Esophagus mucosa (tissue), 1 donor: ENCODE results near the gene EPHB4. TPM values are rescaled to one million over a fixed set of nuclear protein-coding genes. Genes with fewer than 3 reads are reported as not detected.
"Not testable (repeated sequence)": the region's sequence is repeated elsewhere in the genome, so short reads cannot be mapped to it uniquely, and the experiment has no call there.

Experiments used
- ATAC-seq: fragments of 200-7000 bp; cut with Tn5 transposase; one replicate; pipeline ENCODE4 v1.9.1; 2020
- total RNA-seq: library from RNA; stranded (reverse); gene quantifications from one replicate; pipeline ENCODE4 v1.2.4, GENCODE V29; 2023
- donor health status: DM: yes; HTN: yes; CAD: no.

EPHB4 gene
- total RNA-seq, 1 donor from 2014 or later = 30.3 TPM

DNA sequence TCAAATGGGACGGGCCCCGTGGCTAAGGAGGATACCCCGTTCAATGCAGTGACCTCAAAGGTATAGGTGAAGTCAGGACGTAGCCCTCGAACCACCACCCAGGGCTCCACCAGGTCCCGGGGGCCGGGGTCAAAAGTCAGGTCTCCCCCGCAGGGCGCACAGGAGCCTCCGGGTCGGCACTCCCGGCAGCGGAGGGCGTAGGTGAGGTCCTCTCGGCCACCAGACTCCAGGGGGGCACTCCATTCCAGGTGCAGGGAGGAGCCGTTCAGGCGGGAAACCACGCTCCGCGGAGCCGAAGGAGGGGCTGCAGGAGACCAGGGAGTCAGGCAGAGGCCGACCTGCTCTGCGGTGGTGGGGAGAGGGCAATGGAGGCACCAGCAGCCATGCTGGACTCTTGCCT is 7.7 kb downstream of the EPHB4 start:
- ATAC-seq = no peak

DNA sequence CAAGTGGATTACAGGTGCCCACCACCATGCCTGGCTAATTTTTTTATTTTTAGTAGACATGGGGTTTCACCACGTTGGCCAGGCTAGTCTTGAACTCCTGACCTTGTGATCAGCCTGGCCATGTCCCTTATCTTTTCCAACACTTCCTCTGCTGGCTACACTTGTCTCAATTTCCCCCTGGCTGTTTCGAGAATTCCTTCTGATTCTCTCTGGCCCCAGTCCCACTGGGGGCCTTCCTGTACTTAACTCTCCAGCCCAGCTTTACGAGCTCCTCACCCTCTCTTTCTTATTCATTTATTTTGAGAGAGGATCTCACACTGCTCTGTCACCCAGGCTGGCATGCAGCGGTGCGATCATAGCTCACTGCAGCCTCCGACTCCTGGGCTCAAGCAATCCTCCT is 8.5 kb downstream of the EPHB4 start:
- no peak for ATAC-seq

DNA sequence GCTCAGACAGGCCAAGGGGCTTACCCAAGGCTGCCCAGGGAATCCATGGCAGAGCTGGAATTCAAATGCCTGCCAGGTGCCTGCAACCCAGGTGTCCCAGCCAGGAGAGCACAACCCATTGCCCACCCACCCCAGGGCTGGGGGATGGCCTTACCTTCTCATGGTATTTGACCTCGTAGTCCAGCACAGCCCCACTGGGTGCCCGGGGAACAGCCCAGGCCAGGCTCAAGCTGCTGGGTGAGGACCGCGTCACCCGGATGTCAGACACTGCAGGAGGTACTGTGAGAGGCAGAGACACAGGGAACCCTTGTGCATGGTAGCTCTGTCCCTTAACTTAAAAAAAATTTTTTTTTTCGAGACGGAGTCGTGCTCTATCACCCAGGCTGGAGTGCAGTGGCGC is 9.0 kb downstream of the EPHB4 start:
- ATAC-seq = no peak

DNA sequence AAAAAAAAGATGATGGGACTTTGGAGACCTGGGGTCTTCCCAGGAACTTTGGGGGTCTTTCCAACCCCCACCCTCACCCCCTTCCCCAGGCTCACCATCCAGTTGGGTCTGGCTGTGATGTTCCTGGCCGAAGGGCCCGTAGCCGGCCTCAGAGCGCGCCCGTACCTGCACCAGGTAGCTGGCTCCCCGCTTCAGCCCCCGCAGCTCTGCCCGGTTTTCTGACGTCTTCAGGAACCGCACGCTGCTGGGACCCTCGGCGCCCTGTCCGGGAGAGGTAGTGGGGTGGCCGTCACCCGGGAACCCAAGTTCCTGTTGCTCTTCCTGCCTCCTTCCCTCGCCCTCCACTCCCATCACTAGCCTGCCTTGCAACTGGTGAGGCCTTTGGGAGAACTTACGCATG is 10.2 kb downstream of the EPHB4 start:
- no peak for ATAC-seq

DNA sequence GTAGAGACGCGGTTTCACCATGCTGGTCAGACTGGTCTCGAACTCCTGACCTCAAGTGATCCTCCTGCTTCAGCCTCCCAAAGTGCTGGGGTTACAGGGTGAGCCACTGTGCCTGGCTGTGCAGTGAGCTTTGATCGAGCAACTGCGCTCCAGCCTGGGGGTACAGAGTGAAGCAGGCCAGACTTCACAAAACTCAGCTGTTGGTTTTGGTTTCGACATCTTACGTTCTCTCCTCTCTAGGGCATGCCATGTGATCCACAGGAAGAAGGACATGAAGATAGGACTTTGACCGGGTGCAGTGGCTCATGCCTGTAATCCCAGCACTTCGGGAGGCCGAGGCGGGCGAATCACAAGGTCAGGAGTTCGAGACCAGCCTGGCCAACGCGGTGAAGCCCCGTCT is 10.8 kb downstream of the EPHB4 start:
- not testable (repeated sequence) for ATAC-seq

DNA sequence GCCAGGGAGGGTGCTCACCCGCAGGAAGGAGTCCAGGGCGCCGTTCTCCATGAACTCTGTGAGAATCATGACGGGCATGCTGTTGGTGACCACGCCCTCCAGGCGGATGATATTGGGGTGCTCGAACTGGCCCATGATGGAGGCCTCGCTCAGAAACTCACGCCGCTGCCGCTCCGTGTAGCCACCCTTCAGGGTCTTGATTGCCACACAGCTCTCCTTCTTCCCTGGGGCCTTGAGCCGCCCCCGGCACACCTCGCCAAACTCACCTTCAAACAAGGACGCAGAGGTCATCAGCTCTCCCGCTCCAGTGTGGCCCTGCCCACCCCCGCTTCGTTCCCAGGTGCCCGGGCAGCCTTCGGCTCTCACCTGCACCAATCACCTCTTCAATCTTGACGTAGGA is 14.6 kb downstream of the EPHB4 start:
- no peak for ATAC-seq

DNA sequence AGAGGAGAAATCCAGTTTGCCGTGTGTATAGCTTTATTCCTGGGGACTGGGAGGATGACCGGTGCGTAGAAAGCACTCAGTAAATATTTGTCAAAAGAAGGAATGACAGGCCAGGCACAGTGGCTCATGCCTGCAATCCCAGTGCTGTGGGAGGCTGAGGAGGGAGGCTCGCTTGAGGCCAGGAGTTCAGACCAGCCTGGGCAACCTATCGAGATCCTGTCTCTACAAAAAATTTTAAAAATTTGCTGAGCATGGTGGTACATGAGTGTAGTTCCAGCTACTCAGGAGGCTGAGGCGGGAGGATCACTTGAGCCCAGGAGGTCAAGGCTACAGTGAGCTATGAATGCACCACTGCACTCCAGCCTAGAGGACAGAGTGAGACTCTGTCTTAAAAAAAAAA is 15.8 kb downstream of the EPHB4 start:
- ATAC-seq = no peak

DNA sequence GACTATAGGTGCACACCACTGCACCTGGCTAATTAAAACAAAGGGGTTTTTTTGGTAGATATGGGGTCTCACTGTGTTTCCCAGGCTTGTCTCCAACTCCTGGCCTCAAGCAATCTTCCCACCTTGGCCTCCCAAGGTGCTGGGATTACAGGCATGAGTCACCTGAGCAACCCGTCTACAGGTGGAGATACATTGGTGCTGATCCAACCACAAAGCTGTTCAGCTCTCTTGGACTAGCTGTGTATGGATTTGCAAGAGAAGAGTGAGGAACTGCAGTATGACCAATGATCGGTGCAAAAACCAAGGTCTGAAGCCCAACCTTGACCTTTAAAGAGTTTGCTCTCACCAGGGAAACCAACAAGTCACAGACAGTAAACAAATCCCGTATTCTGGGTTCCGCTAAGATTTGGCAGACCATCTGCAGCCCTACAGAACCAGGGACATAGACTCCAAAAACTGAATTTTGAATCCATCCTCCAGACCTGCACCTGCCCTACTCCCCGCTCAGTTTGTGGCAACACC is 18.9 kb downstream of the EPHB4 start:
- no peak for ATAC-seq

DNA sequence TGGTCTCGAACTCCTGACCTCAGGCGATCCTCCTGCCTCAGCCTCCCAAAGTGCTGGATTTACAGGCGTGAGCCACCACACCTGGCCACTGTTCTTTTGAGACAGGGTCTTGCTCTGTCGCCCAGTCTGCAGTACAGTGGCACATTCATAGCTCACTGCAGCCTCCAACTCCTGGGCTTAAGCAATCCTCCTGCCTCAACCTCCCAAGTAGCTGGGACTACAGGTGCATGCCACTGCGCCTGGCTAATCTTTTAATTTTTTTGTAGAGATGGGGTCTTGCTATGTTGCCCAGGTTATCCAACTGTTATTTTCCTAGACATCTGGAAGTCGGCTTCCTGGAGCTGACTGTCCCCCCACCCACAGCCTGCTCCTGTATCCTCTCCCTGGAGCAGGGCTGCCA is 20.4 kb downstream of the EPHB4 start:
- ATAC-seq = not testable (repeated sequence)

DNA sequence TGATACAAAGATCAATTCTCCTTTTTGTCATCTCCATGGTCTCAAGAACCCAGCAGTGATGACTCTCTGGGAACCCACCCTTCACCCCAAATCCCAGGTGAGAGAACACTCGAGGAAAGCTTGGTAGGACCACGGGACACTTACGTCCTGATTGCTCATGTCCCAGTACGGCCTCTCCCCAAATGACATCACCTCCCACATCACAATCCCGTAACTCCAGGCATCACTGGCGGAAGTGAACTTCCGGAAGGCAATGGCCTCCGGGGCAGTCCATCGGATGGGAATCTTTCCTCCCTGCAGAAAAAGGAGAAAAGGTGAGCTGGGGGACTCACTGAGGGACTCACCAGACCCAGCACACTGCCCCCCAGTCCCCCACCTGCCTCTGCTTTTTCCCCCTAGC is 21.0 kb downstream of the EPHB4 start:
- ATAC-seq = no peak

DNA sequence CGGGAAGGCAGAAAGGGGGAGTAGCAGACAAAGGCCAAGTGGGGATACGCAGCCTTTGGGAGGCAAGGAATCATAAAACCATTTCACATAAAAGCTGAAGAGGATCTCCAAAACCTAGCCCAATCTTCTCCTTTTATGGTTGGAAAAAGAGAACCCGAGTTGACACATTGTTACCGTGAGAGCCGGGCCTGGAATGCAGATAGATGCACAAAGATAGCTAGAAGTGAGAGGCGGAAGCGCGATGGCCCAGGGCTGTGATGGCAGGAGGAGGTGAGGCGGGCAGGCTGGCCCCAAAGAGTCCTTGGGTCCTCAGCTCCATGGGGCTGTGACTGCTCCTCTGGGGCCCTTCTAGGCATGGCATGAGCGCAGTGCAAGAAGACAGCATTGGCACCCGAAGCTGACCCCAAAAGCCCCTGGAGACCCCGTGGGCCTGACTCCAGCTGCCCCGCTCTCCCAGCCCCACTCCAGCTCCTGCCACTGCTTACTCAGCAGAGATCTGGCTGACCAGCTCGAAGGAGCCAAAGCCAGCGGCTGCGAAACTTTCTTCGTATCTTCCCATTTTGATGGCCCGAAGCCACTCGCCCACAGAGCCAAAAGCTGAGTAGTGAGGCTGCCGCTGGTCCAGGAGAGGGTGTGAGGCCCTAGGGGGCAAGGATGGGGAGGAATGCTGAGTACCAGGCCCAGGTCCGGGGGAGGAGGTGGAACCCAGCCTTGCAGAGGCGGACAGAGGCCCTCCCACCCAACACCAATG is 22.5 kb downstream of the EPHB4 start:
- ATAC-seq = no peak

DNA sequence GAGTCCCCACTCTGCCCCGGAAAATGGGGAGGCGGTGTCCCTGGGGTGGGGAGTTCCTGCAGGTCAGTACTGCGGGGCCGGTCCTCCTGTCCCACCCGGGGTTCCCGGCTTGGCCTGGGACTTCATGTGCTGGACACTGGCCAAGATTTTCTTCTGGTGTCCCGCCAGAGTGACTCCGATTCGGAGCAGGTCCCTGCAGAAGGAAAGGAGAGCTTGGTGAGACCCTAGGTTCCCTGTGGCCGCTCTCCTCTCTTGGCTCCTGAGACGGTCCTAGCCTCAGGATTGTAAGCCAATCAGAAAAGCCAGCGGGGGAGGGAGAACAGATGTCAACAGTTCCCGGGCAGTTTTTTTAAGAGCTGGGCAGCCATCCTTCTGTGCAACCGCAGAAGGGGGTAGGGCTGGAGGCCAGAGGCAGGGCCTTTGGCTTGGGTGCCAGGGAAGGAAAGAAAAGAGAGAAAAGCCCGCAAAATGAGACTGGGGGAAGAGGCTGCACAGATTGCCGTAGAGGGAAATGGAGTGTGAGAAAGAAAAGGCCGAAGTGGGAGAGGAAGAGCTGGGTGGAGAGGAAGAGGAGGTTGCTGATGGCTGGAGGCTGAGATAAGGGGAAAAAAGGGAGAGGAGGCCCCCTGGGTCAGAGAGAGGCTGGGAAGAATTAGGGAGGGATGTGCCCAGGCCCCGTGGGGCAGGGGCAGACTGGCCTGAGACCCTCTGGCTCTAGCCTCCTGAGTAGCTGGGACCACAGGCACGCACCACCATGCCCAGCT is 23.7 kb downstream of the EPHB4 start:
- peak; percentile 59 for ATAC-seq

DNA sequence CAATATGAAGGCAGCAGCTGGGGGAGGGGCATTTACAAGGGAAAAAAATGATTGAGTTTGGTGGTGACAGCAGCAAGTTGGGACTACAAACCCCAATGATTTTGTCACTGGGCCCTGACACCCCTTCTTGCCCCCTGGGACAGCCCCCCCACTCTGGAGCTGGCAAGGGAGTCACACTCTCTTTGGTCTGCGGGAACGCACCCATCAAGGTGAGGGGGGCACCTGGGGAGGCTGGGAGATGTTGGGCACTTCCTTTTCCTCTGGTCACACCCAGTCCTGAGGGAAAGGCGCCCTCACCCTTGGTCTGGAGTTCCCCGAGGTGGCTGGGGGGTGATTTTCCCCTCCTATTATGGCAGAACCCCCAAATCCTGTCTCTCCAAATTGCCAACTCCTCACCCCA is 24.4 kb downstream of the EPHB4 start:
- ATAC-seq = no peak

DNA sequence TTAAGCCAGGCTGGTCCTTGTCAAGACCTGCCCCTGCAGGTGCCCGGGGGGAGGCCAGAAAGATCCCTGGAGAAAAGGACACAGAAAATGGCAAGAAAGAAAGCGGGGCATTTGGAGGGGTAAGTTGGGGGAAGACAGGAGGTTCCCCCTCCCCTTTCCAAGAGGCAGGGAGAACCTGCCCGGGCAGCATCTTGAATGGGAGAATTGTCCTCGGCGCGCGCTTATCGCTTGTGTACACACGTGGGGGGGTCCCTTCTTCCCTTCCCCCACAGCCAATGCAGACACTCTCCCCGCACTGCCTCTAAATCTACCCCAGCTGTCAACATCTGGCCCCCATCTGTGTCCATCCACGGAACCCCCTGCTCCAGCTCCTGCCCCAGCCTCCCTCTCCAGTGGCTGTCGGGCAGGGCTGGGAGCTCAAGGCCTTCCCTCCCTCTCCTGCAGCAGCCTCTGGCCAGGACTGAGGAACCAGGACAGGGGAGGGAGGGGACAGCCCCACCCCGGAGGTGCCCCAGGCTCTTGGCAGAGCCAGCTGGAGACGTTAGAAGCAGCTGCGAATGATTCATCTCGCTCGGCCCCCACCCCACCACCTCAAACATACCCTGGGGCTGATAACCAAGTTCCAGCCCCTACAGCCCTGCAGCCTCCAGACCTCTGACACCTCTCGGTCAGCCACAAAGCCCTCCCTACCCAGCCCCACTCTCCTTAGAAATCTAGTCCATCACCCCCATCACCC is 25.3 kb downstream of the EPHB4 start:
- peak; percentile 73 for ATAC-seq

DNA sequence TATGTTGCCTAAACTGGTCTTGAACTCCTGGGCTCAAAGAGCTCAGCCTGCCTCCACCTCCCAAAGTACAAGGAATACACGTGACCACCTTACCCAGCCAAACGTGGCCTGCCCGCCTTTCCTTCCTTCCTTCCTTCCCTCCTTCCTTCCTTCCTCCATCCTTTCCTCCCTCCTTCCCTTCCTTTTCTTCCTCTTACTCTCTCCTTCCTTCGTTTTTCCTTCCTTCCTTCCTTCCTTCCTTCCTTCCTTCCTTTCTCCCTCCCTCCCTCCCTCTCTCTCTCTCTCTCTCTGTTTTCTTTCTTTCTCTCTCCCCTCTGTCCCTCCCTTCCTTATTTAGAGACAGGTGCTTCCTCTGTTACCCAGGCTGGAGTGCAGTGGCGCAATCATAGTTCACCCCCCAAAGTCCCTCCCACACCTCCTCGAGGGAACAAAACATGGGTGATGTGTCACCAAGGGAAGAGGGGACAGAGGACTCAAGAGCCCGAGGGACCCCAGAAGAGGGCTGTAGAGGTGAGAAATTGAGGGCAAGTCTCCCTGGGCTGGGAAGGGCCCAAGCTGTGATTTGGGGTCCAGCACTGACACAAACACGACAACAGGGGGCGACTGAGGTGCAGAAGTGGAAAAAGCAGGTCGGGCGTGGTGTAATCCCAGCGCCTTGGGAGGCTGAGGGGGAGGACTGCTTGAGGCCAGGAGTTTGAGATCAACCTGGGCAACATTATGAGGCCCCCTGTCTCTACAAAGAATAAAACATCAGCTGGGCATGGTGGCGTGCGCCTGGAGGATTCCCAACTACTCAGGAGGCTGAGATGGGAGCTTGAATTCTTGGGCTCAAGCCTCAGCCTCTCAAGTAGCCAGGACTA is 28.1 kb downstream of the EPHB4 start:
- ATAC-seq = peak; percentile 42

DNA sequence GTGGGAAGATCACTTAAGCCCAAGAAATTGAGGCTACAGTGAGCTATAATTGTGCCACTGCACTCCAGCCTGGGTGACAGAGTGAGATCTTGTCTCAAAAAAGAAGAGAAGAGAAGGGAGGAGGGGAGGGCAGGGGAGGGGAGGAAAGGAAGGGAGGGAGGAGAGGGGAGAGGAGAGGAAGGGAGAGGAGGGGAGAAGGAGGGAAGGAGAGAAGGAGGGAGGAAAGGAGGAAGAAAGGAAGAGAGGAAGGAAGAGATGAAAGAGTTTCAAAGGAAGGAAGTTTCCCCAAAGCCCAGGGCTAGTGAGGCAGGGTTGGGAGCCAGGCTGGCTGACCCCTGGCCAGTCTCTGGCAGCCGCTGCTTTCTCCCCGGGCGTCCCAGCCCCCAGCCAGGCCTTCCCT is 32.6 kb downstream of the EPHB4 start:
- no peak for ATAC-seq

DNA sequence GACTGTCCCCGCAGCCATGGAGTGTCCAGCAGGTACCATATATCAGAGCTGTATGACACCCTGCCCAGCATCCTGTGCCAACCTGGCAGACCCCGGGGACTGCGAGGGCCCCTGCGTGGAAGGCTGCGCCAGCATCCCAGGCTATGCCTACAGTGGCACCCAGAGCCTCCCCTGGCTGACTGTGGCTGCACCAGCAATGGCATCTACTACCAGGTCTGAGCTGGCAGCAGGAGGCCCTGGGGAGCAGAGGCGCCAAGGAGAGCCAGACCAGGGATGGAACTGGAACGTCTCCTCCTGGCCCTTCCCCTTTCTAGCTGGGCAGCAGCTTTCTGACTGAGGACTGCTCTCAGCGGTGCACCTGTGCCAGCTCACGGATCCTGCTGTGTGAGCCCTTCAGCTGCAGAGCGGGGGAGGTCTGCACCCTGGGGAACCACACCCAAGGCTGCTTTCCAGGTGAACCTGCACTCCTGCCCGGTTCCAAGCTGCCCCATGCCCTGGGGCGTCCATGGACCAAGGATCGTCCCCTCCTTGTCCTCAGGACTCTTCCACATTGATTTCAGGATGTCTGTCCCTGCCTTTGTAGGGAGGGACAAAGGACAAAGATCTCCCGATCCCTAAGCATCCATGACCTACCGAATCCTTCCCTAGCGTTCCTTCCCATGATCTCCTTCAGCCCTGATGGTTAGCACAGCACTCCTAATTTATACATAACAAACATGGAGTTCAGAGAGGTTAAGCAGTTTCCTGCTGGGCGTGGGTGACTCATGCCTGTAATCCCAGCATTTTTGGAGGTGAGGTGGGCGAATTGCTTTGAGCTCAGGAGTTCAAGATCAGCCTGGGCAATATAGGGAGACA is 33.3 kb downstream of the EPHB4 start:
- ATAC-seq = peak; percentile 41

DNA sequence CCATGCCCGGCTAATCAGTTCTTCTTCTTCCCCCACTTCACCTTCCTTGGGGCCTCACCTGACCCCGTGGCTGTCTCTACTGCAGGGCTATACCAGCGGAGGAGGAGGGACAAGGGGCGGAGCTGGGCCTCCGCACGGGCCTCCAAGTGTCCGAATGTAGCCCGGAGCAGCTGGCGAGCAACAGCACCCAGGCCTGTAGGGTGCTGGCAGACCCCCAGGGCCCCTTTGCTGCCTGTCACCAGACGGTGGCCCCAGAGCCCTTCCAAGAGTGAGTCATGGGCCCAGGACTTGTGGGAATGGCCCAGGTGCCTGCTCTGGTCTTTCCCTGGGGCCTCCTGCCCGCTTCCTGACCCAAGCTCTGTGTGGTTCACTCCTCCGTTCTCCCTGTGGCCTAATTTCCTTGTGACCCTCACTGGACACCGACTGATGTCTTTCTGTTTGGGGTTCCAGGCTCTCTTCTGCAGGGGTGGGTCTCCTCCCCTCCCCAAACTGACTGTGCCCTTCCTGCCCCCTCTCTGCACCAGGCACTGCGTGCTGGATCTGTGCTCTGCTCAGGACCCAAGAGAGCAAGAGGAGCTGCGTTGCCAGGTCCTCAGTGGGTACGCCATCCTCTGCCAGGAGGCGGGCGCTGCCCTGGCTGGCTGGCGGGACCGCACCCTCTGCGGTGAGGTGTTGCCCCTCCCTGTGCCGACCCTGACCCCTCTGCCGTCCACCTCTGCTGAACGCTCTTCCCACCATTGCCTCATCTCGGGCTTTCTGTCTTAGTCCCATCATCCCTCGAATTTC is 35.2 kb downstream of the EPHB4 start:
- peak; percentile 13 for ATAC-seq

DNA sequence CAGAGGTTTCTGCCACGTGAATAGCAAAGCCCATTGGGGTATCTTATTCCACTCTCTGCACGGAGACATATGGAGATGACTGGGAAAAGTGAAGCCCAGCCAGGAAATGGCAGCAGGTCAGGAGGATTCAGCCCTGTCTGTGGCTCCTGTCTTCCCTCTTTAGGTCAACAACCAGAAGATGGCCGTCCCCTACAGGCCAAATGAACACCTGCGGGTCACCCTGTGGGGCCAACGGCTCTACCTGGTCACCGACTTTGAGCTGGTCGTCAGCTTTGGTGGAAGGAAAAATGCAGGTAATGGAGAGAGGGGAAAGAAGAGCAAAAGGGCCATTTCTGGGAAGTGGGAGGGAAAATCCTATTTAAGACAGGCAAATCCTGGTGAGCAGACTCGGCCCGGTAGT is 38.3 kb downstream of the EPHB4 start:
- no peak for ATAC-seq

DNA sequence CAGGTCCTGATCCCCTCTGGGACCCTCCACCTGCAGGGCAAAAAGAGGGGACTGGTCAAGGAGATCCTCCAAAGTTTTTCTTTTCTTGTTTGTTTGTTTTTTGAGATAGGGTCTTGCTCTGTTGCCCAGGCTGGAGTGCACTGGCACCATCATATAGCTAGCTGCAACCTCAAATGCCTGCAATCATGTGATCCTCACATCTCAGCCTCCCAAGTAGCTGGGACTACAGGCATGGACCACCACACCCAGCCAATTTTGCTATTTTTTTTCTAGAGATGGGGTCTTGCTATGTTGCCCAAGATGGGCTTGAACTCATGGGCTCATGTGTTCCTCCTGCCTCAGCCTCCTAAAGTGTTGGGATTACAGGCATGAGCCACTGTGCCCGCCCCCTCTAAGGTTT is 41.0 kb downstream of the EPHB4 start:
- ATAC-seq = no peak

DNA sequence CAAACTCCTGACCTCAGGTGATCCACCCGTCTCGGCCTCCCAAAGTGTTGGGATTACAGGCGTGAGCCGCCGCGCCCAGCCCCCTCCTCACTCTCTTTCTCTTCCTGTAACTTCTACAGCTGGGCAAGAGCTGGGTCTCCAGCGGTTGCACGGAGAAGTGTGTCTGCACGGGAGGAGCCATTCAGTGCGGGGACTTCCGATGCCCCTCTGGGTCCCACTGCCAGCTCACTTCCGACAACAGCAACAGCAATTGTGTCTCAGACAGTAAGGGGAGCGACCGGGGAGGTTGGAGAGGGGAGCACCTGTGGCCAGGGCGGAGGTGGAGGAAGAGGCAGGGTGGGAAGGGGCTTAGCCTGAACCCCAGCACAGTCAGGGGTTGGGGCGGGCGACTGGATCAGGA is 41.4 kb downstream of the EPHB4 start:
- ATAC-seq = no peak
